Endodermal cell (in vitro differentiated cells): ENCODE results near the gene FNDC5. TPM values are rescaled to one million over a fixed set of nuclear protein-coding genes. Genes with fewer than 3 reads are reported as not detected.
A peak's percentile ranks its signal among the peaks of the same experiment; 100 is the strongest.

Experiments used
- DNase-seq: peaks from one replicate; pipeline ENCODE4 v3.0.0-alpha.2; 2017
- H3K27ac ChIP-seq: 2 replicates; pipeline ENCODE4 v1.5.1; 2013; ENCODE audit warnings: mild to moderate bottlenecking, low read depth, low read length, moderate library complexity
- H3K27me3 ChIP-seq: 2 replicates; pipeline ENCODE4 v1.6.1; 2013; ENCODE audit warnings: mild to moderate bottlenecking, low read length, moderate library complexity; ENCODE audit not compliant: insufficient read depth, control insufficient read depth, poor library complexity, severe bottlenecking
- H3K36me3 ChIP-seq: 2 replicates; pipeline ENCODE4 v1.7.0; 2013; ENCODE audit warnings: mild to moderate bottlenecking, low read length, moderate library complexity; ENCODE audit not compliant: control insufficient read depth, insufficient read depth
- H3K4me1 ChIP-seq: one replicate; pipeline ENCODE4 v1.7.0; 2013; ENCODE audit warnings: low read length; ENCODE audit not compliant: control insufficient read depth, insufficient read depth
- H3K4me3 ChIP-seq: 2 replicates; pipeline ENCODE4 v1.5.1; 2013; ENCODE audit warnings: mild to moderate bottlenecking, low read length, moderate library complexity
- H3K9ac ChIP-seq: 2 replicates; pipeline ENCODE4 v1.6.1; 2013; ENCODE audit warnings: mild to moderate bottlenecking, low read length, moderate library complexity; ENCODE audit not compliant: poor library complexity, severe bottlenecking; ENCODE audit errors: extremely low read depth
- H3K9me3 ChIP-seq: 2 replicates; pipeline ENCODE4 v1.6.1; 2013; ENCODE audit warnings: mild to moderate bottlenecking, low read length, moderate library complexity; ENCODE audit not compliant: control insufficient read depth
- H3K27ac Mint-ChIP-seq: 2 replicates; pipeline ENCODE4 v1.8.0; 2020; ENCODE audit warnings: mixed read lengths
- H3K27me3 Mint-ChIP-seq: 2 replicates; pipeline ENCODE4 v1.8.0; 2021; ENCODE audit warnings: mild to moderate bottlenecking, mixed read lengths; ENCODE audit not compliant: insufficient read depth
- H3K36me3 Mint-ChIP-seq: 2 replicates; pipeline ENCODE4 v1.8.0; 2020; ENCODE audit warnings: low read depth, mixed read lengths
- H3K4me1 Mint-ChIP-seq: 2 replicates; pipeline ENCODE4 v1.8.0; 2020; ENCODE audit warnings: mixed read lengths
- H3K4me3 Mint-ChIP-seq: 2 replicates; pipeline ENCODE4 v1.8.0; 2020; ENCODE audit warnings: mild to moderate bottlenecking, moderate library complexity, mixed read lengths
- H3K9me3 Mint-ChIP-seq: 2 replicates; pipeline ENCODE4 v1.8.0; 2020; ENCODE audit warnings: mild to moderate bottlenecking, mixed read lengths
- CTCF ChIP-seq: fragments of 200-600 bp; sonication (generic); conservative IDR thresholded peaks from 2 replicates; pipeline ENCODE4 v1.5.0; 2021; ENCODE audit warnings: antibody characterized with exemption, mild to moderate bottlenecking
- WGBS, 2 experiments: methylation state at CpG; one replicate each; pipeline versions ENCODE4 v1.1.5 to v1.1.7; 2013; ENCODE audit warnings: missing lambda C conversion rate in 2 of 2, mixed read lengths in 1 of 2; ENCODE audit not compliant: insufficient coverage in 1 of 2, insufficient read length in 1 of 2; 5-methylcytosine and 5-hydroxymethylcytosine counted together
- total RNA-seq, 2 donors: library from RNA; stranded (reverse); fragmentation: NEBNext Ultra II Directional in 1 of 2; extraction: Animal tissue kit (Norgen Biotek cat#: 25700) in 1 of 2; gene quantifications; 2 replicates in 1 of 2; 3 replicates in 1 of 2; pipeline ENCODE4 v1.2.1, GENCODE V29; 2021

FNDC5 gene
- total RNA-seq, 2 donors from 2014 or later = 6.0 to 7.2 TPM

- no peak overlapping the region for H3K27ac Mint-ChIP-seq
- H3K4me3 ChIP-seq = no peak overlapping the region
- 58 to 61% methylated on average over 2 to 7 of the region's 7 CpGs for WGBS, 2 experiments
Measured at GRCh38 chr1:32872192-32872460, 1.4 kb upstream of the FNDC5 start.

GRCh38 chr1:32871364-32872191 is 866 bp upstream of the FNDC5 start:
- H3K4me3 Mint-ChIP-seq = peak overlapping the region; percentile 59
- no peak overlapping the region for H3K27ac Mint-ChIP-seq
- 43 to 44% methylated on average over 3 to 13 of the region's 13 CpGs for WGBS, 2 experiments

More at GRCh38 chr1:32872192-32872460, 1.4 kb upstream of the FNDC5 start:
- peaks cover 58% of the 10 kb centered on the region for H3K27me3 Mint-ChIP-seq
- peaks cover 30% of the 10 kb centered on the region for H3K27me3 ChIP-seq
- no peak for TF ChIP-seq CTCF
- peak overlapping the region; percentile 59 for H3K4me3 Mint-ChIP-seq
- H3K36me3 ChIP-seq = no peaks in the 10 kb centered on the region
- H3K9ac ChIP-seq = no peak overlapping the region
- H3K4me1 ChIP-seq = peaks cover 6% of the 10 kb centered on the region
- no peaks in the 10 kb centered on the region for H3K36me3 Mint-ChIP-seq
- H3K9me3 Mint-ChIP-seq = no peaks in the 10 kb centered on the region
- H3K9me3 ChIP-seq = no peaks in the 10 kb centered on the region
- H3K27ac ChIP-seq = peak overlapping the region; percentile 68
- peaks cover 25% of the 10 kb centered on the region for H3K4me1 Mint-ChIP-seq
- DNase-seq = no peak

GRCh38 chr1:32869923-32870614 is 643 bp downstream of the FNDC5 start:
- 53 to 65% methylated on average over 11 to 16 of the region's 16 CpGs for WGBS, 2 experiments
- H3K4me3 ChIP-seq = peak overlapping the region; percentile 35
- H3K4me1 ChIP-seq = peaks cover 6% of the 10 kb centered on the region
- Mint-ChIP-seq H3K9me3 (no peaks in the 10 kb centered on the region), H3K4me3 (peak overlapping the region; percentile 54), H3K36me3 (no peaks in the 10 kb centered on the region), H3K27me3 (peaks cover 48% of the 10 kb centered on the region), H3K4me1 (peaks cover 21% of the 10 kb centered on the region), H3K27ac (no peak overlapping the region)
- no peak for TF ChIP-seq CTCF
- H3K9me3 ChIP-seq = no peaks in the 10 kb centered on the region
- H3K36me3 ChIP-seq = peaks cover 3% of the 10 kb centered on the region
- peak; percentile 61 for DNase-seq
- H3K27me3 ChIP-seq = peaks cover 30% of the 10 kb centered on the region
- no peak overlapping the region for H3K27ac ChIP-seq
- no peak overlapping the region for H3K9ac ChIP-seq

More at GRCh38 chr1:32871364-32872191, 866 bp upstream of the FNDC5 start:
- Histone ChIP-seq H3K4me1 (peaks cover 6% of the 10 kb centered on the region), H3K27ac (peak overlapping the region; percentile 68), H3K9me3 (no peaks in the 10 kb centered on the region), H3K4me3 (peak overlapping the region; percentile 60), H3K27me3 (peaks cover 30% of the 10 kb centered on the region), H3K36me3 (no peaks in the 10 kb centered on the region), H3K9ac (no peak overlapping the region)
- Mint-ChIP-seq H3K9me3 (no peaks in the 10 kb centered on the region), H3K27me3 (peaks cover 56% of the 10 kb centered on the region), H3K4me1 (peaks cover 25% of the 10 kb centered on the region), H3K36me3 (no peaks in the 10 kb centered on the region)
- no peak for DNase-seq
- TF ChIP-seq CTCF = no peak
